ENCODE results near the gene TNPO1. TPM values are rescaled to one million over a fixed set of nuclear protein-coding genes. Genes with fewer than 3 reads are reported as not detected.

Gene TNPO1
- total and polyA plus RNA-seq, 9 of the 15 experiments (the other 6 are each of a cell fraction or from before 2014, with no cell fraction given): 20.8 to 176 (median 97.9) TPM

GRCh38 chr5:72790186-72790585 is 26.3 kb upstream of the TNPO1 start:
- POLR2A ChIA-PET: no interaction called here
- Histone ChIP-seq H3K4me1 (replicated peaks in 1 of 2; ENCODE audit: control insufficient read depth in 2 of 2, insufficient read depth in 2 of 2, low read length in 2 of 2) (no peaks in the 10 kb centered on the region), H3K9me3 (replicated peaks; ENCODE audit: control insufficient read depth, insufficient read depth, low read depth, low read length) (no peaks in the 10 kb centered on the region), H3K9me1 (ENCODE audit: control insufficient read depth, insufficient read depth, low read length) (no peaks in the 10 kb centered on the region), H3K4me2 (ENCODE audit: insufficient read depth, low read length) (no peak overlapping the region), H3K27me3 (ENCODE audit: control insufficient read depth in 2 of 2, insufficient read depth in 2 of 2, low read length in 2 of 2) (peaks cover 2 to 6% of the 10 kb centered on the region in 2 experiments; a peak in 3 of 5 replicates), H3K79me2 (ENCODE audit: control insufficient read depth, insufficient read depth, low read length) (no peaks in the 10 kb centered on the region), H3K4me3 (no peak overlapping the region), H3K9ac (ENCODE audit: insufficient read depth in 1 of 2, low read depth in 2 of 2, low read length in 2 of 2) (no peak overlapping the region), H3K36me3 (ENCODE audit: control insufficient read depth, insufficient read depth, low read length) (no peaks in the 10 kb centered on the region), H3K27ac (ENCODE audit: extremely low read depth, low read depth, low read length) (no peak overlapping the region), H2AFZ (ENCODE audit: low read depth, low read length) (no peak overlapping the region), H4K20me1 (replicated peaks; ENCODE audit: control insufficient read depth, insufficient read depth, low read length) (no peaks in the 10 kb centered on the region)
- CTCF ChIA-PET (ENCODE audit: low intra/inter-chr PET ratio): no interaction called here
- intact Hi-C loops (cut with micrococcal nuclease): no loop called here
- ATAC-seq (no peak), DNase-seq (ENCODE audit: extremely low read depth in 1 of 4, low spot score in 3 of 4) (no peak), FAIRE-seq (no peak)
- no peak for TF ChIP-seq SNIP1 (IDR thresholded peaks at IDR 0.05; ENCODE audit: low read depth)
- no peak for TF ChIP-seq CC2D1A (IDR thresholded peaks at IDR 0.05)
- TF ChIP-seq SOX6 (IDR thresholded peaks at IDR 0.05): no peak
- TF ChIP-seq PURB (CRISPR knock-in tag; IDR thresholded peaks at IDR 0.05; ENCODE audit: low read depth): no peak
- no peak for TF ChIP-seq SMARCA4 (IDR thresholded peaks at IDR 0.05)
- TF ChIP-seq, protein P1, sequence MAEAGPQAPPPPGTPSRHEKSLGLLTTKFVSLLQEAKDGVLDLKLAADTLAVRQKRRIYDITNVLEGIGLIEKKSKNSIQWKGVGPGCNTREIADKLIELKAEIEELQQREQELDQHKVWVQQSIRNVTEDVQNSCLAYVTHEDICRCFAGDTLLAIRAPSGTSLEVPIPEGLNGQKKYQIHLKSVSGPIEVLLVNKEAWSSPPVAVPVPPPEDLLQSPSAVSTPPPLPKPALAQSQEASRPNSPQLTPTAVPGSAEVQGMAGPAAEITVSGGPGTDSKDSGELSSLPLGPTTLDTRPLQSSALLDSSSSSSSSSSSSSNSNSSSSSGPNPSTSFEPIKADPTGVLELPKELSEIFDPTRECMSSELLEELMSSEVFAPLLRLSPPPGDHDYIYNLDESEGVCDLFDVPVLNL (CRISPR knock-in tag; IDR thresholded peaks at IDR 0.05; ENCODE audit: low read depth): no peak
- TF ChIP-seq CBX3 (IDR thresholded peaks at IDR 0.05; ENCODE audit: borderline replicate concordance in 1 of 2, low read length in 2 of 2): no peak
- no peak for TF ChIP-seq POLR2B (IDR thresholded peaks at IDR 0.05; ENCODE audit: low read depth, partially characterized antibody)
- TF ChIP-seq KAT8 (IDR thresholded peaks at IDR 0.05; ENCODE audit: low read depth): no peak
- no peak for TF ChIP-seq MAFF (IDR thresholded peaks at IDR 0.05; ENCODE audit: low read length)
- TF ChIP-seq CEBPG (CRISPR knock-in tag; IDR thresholded peaks at IDR 0.05): no peak
- no peak for TF ChIP-seq CEBPG (tag; conservative IDR thresholded peaks at IDR 0.05 in 1 of 2, IDR thresholded peaks at IDR 0.05 in 1 of 2)
- no peak for TF ChIP-seq TBL1XR1 (IDR thresholded peaks at IDR 0.05; ENCODE audit: low read length in 2 of 2)
- no peak for TF ChIP-seq RBM25 (IDR thresholded peaks at IDR 0.05; ENCODE audit: low read depth, low read length, severe bottlenecking)
- TF ChIP-seq YBX1 (IDR thresholded peaks at IDR 0.05): no peak
- no TSS peak for BruUV-seq (replicated peaks)
- WGBS (ENCODE audit: insufficient coverage, low coverage, missing lambda C conversion rate): 0% methylated on average over 1 of the region's 1 CpG
- in situ Hi-C loops (cut with MboI): no loop called here
